NCI-H345 treated with DMSO at 0.1 percent for 48 hours (cell line): Measurements from ENCODE around the gene COL16A1.

ENCODE experiments used
- DNase-seq: peaks from one replicate; lab custom pipeline; 2025; ENCODE audit not compliant: unreplicated experiment; lab: John Stamatoyannopoulos, UW

COL16A1 gene

DNA sequence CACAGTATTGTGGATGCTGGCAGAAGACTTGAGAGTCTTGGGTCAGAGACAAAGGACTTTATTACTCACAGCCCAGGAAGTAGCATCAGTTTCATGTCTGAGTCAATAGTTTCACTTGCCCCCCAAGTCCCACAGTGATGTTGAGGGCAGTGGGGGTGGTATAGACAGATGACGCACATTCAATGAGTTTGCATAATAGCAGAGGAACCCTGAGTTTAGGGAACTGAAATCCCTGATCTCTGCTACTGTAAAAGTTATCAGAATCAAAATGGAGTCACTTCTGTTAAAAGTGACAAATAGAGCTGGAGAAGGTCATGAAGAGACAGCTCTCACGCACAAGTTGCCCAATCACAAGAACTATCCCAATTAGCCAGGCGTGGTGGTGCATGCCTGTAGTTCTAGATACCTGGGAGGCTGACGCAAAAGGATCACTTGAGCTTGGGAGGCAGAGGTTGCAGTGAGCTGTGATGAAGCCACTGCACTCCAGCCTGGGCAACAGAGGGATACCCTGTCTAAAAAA, 97.8 kb downstream of the COL16A1 start:
- no peak for DNase-seq
